ENCODE measurements around the gene OR52J3. TPM values are rescaled to one million over a fixed set of nuclear protein-coding genes. Genes with fewer than 3 reads are reported as not detected.

Gene OR52J3
- total RNA-seq, 1 experiment from 2014 or later, result not detected

GRCh38 chr11:5059391-5059790 is 13.1 kb downstream of the OR52J3 start, which contains the start of gene OR52E2:
OR52E2 (minus strand) TSS chr11:5059627; CDS start chr11:5059627, 0 bp downstream.
- TF ChIP-seq CTCF (IDR thresholded peaks at IDR 0.05; ENCODE audit: unreplicated experiment), result no peak
- Mint-ChIP-seq H3K9me3 (ENCODE audit: low read depth, unreplicated experiment) (peaks cover 8% of the 10 kb centered on the region), H3K27ac (ENCODE audit: unreplicated experiment) (no peak within 1 kb of the TSS), H3K4me3 (ENCODE audit: low read depth, unreplicated experiment) (no peak within 1 kb of the TSS), H3K27me3 (ENCODE audit: unreplicated experiment) (peaks cover 13% of the 10 kb centered on the region), H3K36me3 (ENCODE audit: insufficient read depth, unreplicated experiment) (no peaks in the 10 kb centered on the region), H3K4me1 (ENCODE audit: low read depth, unreplicated experiment) (no peaks in the 10 kb centered on the region)
- intact Hi-C loops (cut with micrococcal nuclease; ENCODE audit: unreplicated experiment), result no loop called here
- CTCF ChIA-PET, result no interaction called here
- no peak for DNase-seq
- BruUV-seq (replicated peaks), result no TSS peak

DNA sequence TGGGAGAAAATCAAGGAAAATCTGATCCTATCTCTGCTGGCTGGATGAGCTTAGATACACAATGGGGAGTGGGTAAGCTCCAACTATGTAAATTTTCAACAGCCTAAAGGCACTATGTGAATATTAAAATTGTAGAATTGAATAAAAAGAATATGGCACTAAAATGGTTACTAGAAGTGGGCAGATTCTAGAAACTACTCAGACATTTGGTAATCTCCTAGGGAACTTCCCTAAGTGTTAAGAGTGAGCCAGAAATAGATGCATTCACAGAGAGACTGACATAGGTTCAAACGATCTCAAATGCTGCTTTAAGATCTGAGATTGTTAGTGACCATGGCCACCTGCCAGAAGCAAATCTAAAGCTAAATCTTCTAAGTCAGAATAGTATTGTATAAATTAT is 18.7 kb downstream of the OR52J3 start:
- no TSS peak for BruUV-seq (replicated peaks)
- Mint-ChIP-seq H3K27me3 (ENCODE audit: unreplicated experiment) (no peaks in the 10 kb centered on the region), H3K27ac (ENCODE audit: unreplicated experiment) (no peak overlapping the region), H3K4me1 (ENCODE audit: low read depth, unreplicated experiment) (no peaks in the 10 kb centered on the region), H3K9me3 (ENCODE audit: low read depth, unreplicated experiment) (no peaks in the 10 kb centered on the region), H3K4me3 (ENCODE audit: low read depth, unreplicated experiment) (no peak overlapping the region), H3K36me3 (ENCODE audit: insufficient read depth, unreplicated experiment) (no peaks in the 10 kb centered on the region)
- CTCF ChIA-PET, result no interaction called here
- no peak for DNase-seq
- intact Hi-C loops (cut with micrococcal nuclease; ENCODE audit: unreplicated experiment), result no loop called here
- TF ChIP-seq CTCF (IDR thresholded peaks at IDR 0.05; ENCODE audit: unreplicated experiment), result no peak

GRCh38 chr11:5069272-5069671 is 22.9 kb downstream of the OR52J3 start, which contains the start of gene OR52E1:
OR52E1 (plus strand) TSS chr11:5069572.
- no TSS peak for BruUV-seq (replicated peaks)
- H3K27me3 Mint-ChIP-seq (ENCODE audit: unreplicated experiment), result no peaks in the 10 kb centered on the region
- H3K4me1 Mint-ChIP-seq (ENCODE audit: low read depth, unreplicated experiment), result no peaks in the 10 kb centered on the region
- CTCF ChIA-PET, result no interaction called here
- no peak for DNase-seq
- intact Hi-C loops (cut with micrococcal nuclease; ENCODE audit: unreplicated experiment), result no loop called here
- H3K9me3 Mint-ChIP-seq (ENCODE audit: low read depth, unreplicated experiment), result no peaks in the 10 kb centered on the region
- TF ChIP-seq CTCF (IDR thresholded peaks at IDR 0.05; ENCODE audit: unreplicated experiment), result no peak
- H3K36me3 Mint-ChIP-seq (ENCODE audit: insufficient read depth, unreplicated experiment), result no peaks in the 10 kb centered on the region
- H3K27ac Mint-ChIP-seq (ENCODE audit: unreplicated experiment), result no peak within 1 kb of the TSS
- H3K4me3 Mint-ChIP-seq (ENCODE audit: low read depth, unreplicated experiment), result no peak within 1 kb of the TSS

DNA sequence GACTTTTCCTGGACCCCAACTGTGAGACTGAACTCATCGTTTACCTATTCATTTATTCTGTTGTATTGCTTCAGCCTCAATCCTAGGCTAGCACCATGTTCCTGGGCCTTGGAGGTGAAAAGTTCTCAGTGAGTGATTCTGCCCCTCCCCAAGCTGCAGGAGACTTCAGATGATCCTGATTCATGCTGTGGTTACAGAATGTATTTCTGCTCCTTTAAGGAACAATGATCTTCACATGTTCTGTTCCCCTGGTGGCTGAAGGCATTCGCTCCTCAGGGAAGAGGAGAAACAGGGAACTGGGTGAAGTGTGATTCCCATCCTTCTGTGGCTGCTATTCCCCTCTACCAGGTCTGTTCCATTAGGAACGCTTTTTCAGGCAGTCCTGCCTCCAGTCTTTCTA is 25.5 kb downstream of the OR52J3 start:
- Mint-ChIP-seq H3K9me3 (ENCODE audit: low read depth, unreplicated experiment) (peaks cover 6% of the 10 kb centered on the region), H3K27ac (ENCODE audit: unreplicated experiment) (no peak overlapping the region), H3K4me3 (ENCODE audit: low read depth, unreplicated experiment) (no peak overlapping the region), H3K27me3 (ENCODE audit: unreplicated experiment) (no peaks in the 10 kb centered on the region), H3K4me1 (ENCODE audit: low read depth, unreplicated experiment) (no peaks in the 10 kb centered on the region), H3K36me3 (ENCODE audit: insufficient read depth, unreplicated experiment) (no peaks in the 10 kb centered on the region)
- no peak for TF ChIP-seq CTCF (IDR thresholded peaks at IDR 0.05; ENCODE audit: unreplicated experiment)
- BruUV-seq (replicated peaks), result no TSS peak
- intact Hi-C loops (cut with micrococcal nuclease; ENCODE audit: unreplicated experiment), result no loop called here
- CTCF ChIA-PET, result no interaction called here
- no peak for DNase-seq

Measured in Calu3 (cell line).